Caco-2 (cell line): ENCODE data around the gene CNDP1. TPM values are rescaled to one million over a fixed set of nuclear protein-coding genes. Genes with fewer than 3 reads are reported as not detected.

Source experiments
- BruUV-seq: library from RNA; stranded (reverse); fragments of 400-500 nt; replicated peaks from 2 replicates; lab custom pipeline; 2021; lab: Mats Ljungman, UMichigan
- CTCF ChIA-PET: fragments of 300-600 bp; sonication (Branson Sonifier 250); formaldehyde crosslinking; loops from one replicate; lab custom pipeline; 2022; ENCODE audit warnings: antibody characterized with exemption; lab: Charles Lee
- POLR2A ChIA-PET: fragments of 300-600 bp; sonication (Branson Sonifier 250); formaldehyde crosslinking; loops from one replicate; lab custom pipeline; 2022; ENCODE audit warnings: antibody characterized with exemption; lab: Charles Lee
- DNase-seq, 2 experiments: peaks; one replicate each; pipeline versions ENCODE4 v3.0.0 to v3.0.0-alpha.2; 2020 to 2022
- H3K27me3 ChIP-seq: replicated peaks from 2 replicates; pipeline ENCODE4 v1.6.0; 2011; ENCODE audit warnings: low read length; ENCODE audit not compliant: control insufficient read depth, insufficient read depth
- H3K36me3 ChIP-seq: 2 replicates; pipeline ENCODE4 v1.5.1; 2011; ENCODE audit warnings: low read length; ENCODE audit not compliant: control insufficient read depth, insufficient read depth
- H3K4me1 ChIP-seq: fragments of 250-450 bp; sonication (Bioruptor Pico); 2 replicates; pipeline ENCODE4 v1.5.1; 2020; ENCODE audit warnings: mild to moderate bottlenecking
- H3K4me3 ChIP-seq: 2 replicates; pipeline ENCODE4 v1.5.1; 2011; ENCODE audit warnings: low read depth, mild to moderate bottlenecking, control low read depth, low read length
- H3K9me3 ChIP-seq: fragments of 250-450 bp; sonication (Bioruptor Pico); 2 replicates; pipeline ENCODE4 v1.5.1; 2020; ENCODE audit warnings: mild to moderate bottlenecking, moderate library complexity
- H3K27ac Mint-ChIP-seq: one replicate; pipeline ENCODE4 v1.8.0; 2022; ENCODE audit warnings: mixed read lengths; ENCODE audit not compliant: unreplicated experiment
- H3K27me3 Mint-ChIP-seq: one replicate; pipeline ENCODE4 v1.8.0; 2022; ENCODE audit warnings: mixed read lengths; ENCODE audit not compliant: insufficient read depth, unreplicated experiment
- H3K36me3 Mint-ChIP-seq: one replicate; pipeline ENCODE4 v1.8.0; 2022; ENCODE audit warnings: mild to moderate bottlenecking, mixed read lengths; ENCODE audit not compliant: insufficient read depth, unreplicated experiment
- H3K4me1 Mint-ChIP-seq: one replicate; pipeline ENCODE4 v1.8.0; 2022; ENCODE audit warnings: low read depth, mixed read lengths; ENCODE audit not compliant: unreplicated experiment
- H3K4me3 Mint-ChIP-seq: one replicate; pipeline ENCODE4 v1.8.0; 2022; ENCODE audit warnings: mild to moderate bottlenecking, moderate library complexity, mixed read lengths; ENCODE audit not compliant: unreplicated experiment
- H3K9me3 Mint-ChIP-seq: one replicate; pipeline ENCODE4 v1.8.0; 2022; ENCODE audit warnings: mixed read lengths; ENCODE audit not compliant: unreplicated experiment
- CTCF ChIP-seq, 2 experiments: fragments of 200-600 bp in 1 of 2; IDR thresholded peaks; 1 replicate in 1 of 2; 2 replicates in 1 of 2; pipeline versions ENCODE4 v1.5.1 to v1.8.0; 2011 to 2022; ENCODE audit warnings: antibody characterized with exemption in 1 of 2, control low read depth in 1 of 2, inconsistent platforms in 1 of 2, low read depth in 1 of 2, low read length in 1 of 2, mild to moderate bottlenecking in 1 of 2, moderate library complexity in 1 of 2; ENCODE audit not compliant: insufficient read depth in 1 of 2, severe bottlenecking in 1 of 2, unreplicated experiment in 1 of 2
- intact Hi-C: fragments of 100-400 bp; cut with micrococcal nuclease; formaldehyde crosslinking; loops from one replicate; pipeline ENCODE4 v1.10.0; 2022; ENCODE audit not compliant: unreplicated experiment
- total RNA-seq: library from RNA; stranded (reverse); gene quantifications from 2 replicates; pipeline ENCODE4 v1.2.3, GENCODE V29; 2022

CNDP1 gene
- total RNA-seq, 1 experiment from 2014 or later = 0.48 TPM

DNA sequence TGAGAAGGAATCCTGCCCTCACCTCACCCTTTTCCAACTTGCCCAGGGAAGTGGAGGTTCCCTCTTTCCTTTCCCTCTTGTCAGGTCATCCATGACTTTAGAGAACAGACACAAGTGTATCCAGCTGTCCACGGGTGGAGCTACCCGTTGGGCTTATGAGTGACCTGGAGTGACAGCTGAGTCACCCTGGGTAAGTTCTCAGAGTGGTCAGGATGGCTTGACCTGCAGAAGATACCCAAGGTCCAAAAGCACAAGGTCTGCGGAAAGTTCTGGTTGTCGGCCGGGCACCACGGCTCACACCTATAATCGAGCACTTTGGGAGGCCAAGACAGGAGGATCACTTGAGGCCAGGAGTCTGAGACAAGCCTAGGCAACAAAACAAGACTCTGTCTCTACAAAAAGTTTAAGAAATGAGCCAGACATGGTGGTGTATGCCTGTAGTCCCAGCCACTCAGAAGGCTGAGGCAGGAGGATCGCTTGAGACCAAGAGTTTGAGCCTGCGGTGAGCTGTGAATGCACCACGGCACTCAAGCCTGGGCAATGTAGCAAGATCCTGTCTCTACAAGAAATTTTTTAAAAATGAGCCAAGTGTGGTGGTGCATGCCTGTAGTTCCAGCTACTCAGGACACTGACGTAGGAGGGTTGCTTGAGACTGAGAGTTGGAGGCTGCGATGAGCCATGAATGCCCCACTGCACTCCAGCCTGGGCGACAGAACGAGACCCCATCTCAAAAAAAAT, 14.0 kb upstream of the CNDP1 start:
- TF ChIP-seq CTCF (IDR thresholded peaks at IDR 0.05; ENCODE audit: insufficient read depth in 1 of 2, low read depth in 1 of 2, low read length in 1 of 2, severe bottlenecking in 1 of 2, unreplicated experiment in 1 of 2) = no peak
- ChIA-PET CTCF (no interaction called here), POLR2A (interaction anchor here (1.3 kb wide), 1 partner anchor 24 kb away, joined by 3 read pairs; the partner anchor contains the start of gene CNDP2)
- DNase-seq = no peak
- BruUV-seq = TSS peak; percentile 88
- intact Hi-C loops = no loop called here
- H3K27me3 Mint-ChIP-seq = no peaks in the 10 kb centered on the region
- Histone ChIP-seq H3K27me3 (no peaks in the 10 kb centered on the region), H3K4me3 (no peak overlapping the region), H3K36me3 (no peaks in the 10 kb centered on the region; the same call in 1 of the 2 replicates), H3K4me1 (peaks cover 28% of the 10 kb centered on the region), H3K9me3 (no peaks in the 10 kb centered on the region)
- no peak overlapping the region for H3K27ac Mint-ChIP-seq
- peaks cover 24% of the 10 kb centered on the region for H3K36me3 Mint-ChIP-seq
- H3K4me1 Mint-ChIP-seq = peaks cover 6% of the 10 kb centered on the region
- no peak overlapping the region for H3K4me3 Mint-ChIP-seq
- no peaks in the 10 kb centered on the region for H3K9me3 Mint-ChIP-seq

DNA sequence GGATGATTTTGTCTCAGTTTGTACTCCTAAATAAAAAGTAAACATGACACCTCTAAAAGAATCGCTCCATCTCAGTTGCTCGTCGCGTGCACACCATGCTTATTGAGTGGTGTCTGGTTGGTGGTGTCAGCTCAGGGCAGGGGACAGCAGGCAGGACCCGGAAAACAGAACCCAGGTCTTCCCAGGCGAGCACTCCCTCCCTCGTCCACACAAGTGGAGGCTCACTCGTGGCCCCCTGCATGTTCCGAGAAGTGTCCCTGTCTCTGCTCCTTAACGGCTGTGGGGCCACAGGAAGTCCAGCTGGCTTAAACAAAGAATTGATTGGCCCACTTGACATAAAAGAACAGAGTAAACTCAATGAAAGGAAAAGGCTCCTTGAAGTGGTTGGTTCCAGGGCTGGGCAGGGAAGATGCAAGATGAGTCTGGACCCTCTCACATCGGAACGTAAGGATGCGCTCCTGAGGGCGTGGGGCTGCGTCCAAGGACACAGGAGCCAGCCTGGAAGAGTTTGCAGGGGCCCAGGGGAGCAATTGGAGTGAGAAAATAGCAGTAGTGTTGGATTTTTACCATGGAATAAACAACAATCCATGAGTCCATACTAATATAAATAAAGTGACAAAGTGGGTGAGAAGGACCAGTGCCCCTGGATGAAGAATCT, 13.1 kb upstream of the CNDP1 start:
- intact Hi-C loops = no loop called here
- no peak for TF ChIP-seq CTCF (IDR thresholded peaks at IDR 0.05; ENCODE audit: insufficient read depth in 1 of 2, low read depth in 1 of 2, low read length in 1 of 2, severe bottlenecking in 1 of 2, unreplicated experiment in 1 of 2)
- Histone ChIP-seq H3K36me3 (no peaks in the 10 kb centered on the region; the same call in 1 of the 2 replicates), H3K9me3 (no peaks in the 10 kb centered on the region), H3K4me1 (peaks cover 18% of the 10 kb centered on the region), H3K27me3 (no peaks in the 10 kb centered on the region), H3K4me3 (no peak overlapping the region)
- H3K9me3 Mint-ChIP-seq = no peaks in the 10 kb centered on the region
- DNase-seq = no peak
- CTCF ChIA-PET = no interaction called here
- no peak overlapping the region for H3K4me3 Mint-ChIP-seq
- H3K36me3 Mint-ChIP-seq = peaks cover 24% of the 10 kb centered on the region
- H3K27me3 Mint-ChIP-seq = no peaks in the 10 kb centered on the region
- H3K27ac Mint-ChIP-seq = no peak overlapping the region
- BruUV-seq = no TSS peak
- H3K4me1 Mint-ChIP-seq = peaks cover 6% of the 10 kb centered on the region
- POLR2A ChIA-PET = no interaction called here

- Histone ChIP-seq H3K27me3 (no peaks in the 10 kb centered on the region), H3K4me1 (peaks cover 6% of the 10 kb centered on the region), H3K36me3 (no peaks in the 10 kb centered on the region; the same call in 1 of the 2 replicates), H3K9me3 (no peaks in the 10 kb centered on the region), H3K4me3 (no peak overlapping the region)
- Mint-ChIP-seq H3K27ac (no peak overlapping the region), H3K4me3 (no peak overlapping the region), H3K9me3 (no peaks in the 10 kb centered on the region), H3K36me3 (peaks cover 18% of the 10 kb centered on the region), H3K27me3 (no peaks in the 10 kb centered on the region), H3K4me1 (peaks cover 7% of the 10 kb centered on the region)
- no TSS peak for BruUV-seq
- intact Hi-C loops = no loop called here
- no peak for TF ChIP-seq CTCF (IDR thresholded peaks at IDR 0.05; ENCODE audit: insufficient read depth in 1 of 2, low read depth in 1 of 2, low read length in 1 of 2, severe bottlenecking in 1 of 2, unreplicated experiment in 1 of 2)
- ChIA-PET CTCF (no interaction called here), POLR2A (no interaction called here)
- DNase-seq = no peak
Measured at GRCh38 chr18:74522635-74523548, 11.4 kb upstream of the CNDP1 start.
